ENCODE measurements around the gene LRRC56. TPM values are rescaled to one million over a fixed set of nuclear protein-coding genes. Genes with fewer than 3 reads are reported as not detected.

Gene LRRC56
- total and polyA plus RNA-seq, 2 of the 13 experiments (the other 11 are each of a cell fraction or from before 2014, with no cell fraction given): 0.11 to 0.29 TPM

GRCh38 chr11:538431-539051 lies 1.2 kb downstream of the LRRC56 start (continued):
- 0 out of 2 replicates have a peak, but pooled peaks have one; percentile 33 for TF ChIP-seq CCDC6 (CRISPR knock-in tag; IDR thresholded peaks at IDR 0.05)
- no peak for TF ChIP-seq MAZ (IDR thresholded peaks at IDR 0.05; ENCODE audit: borderline replicate concordance, low read depth, low read length)
- TF ChIP-seq MAZ (CRISPR knock-in tag; IDR thresholded peaks at IDR 0.05; ENCODE audit: low read depth): peak; percentile 40; the same call in 1 of the 2 replicates
- 0 out of 2 replicates have a peak, but pooled peaks have one; percentile 18 for TF ChIP-seq HOXA3 (CRISPR knock-in tag; IDR thresholded peaks at IDR 0.05)
- TF ChIP-seq ZNF674 (CRISPR knock-in tag; IDR thresholded peaks at IDR 0.05; ENCODE audit: low read depth): no peak
- TF ChIP-seq ZNF33B (CRISPR knock-in tag; IDR thresholded peaks at IDR 0.05): peak; percentile 51; the same call in 1 of the 2 replicates
- 0 out of 2 replicates have a peak, but pooled peaks have one; percentile 71 for TF ChIP-seq ZNF616 (CRISPR knock-in tag; IDR thresholded peaks at IDR 0.05; ENCODE audit: low read depth)
- TF ChIP-seq HOXA9 (CRISPR knock-in tag; IDR thresholded peaks at IDR 0.05; ENCODE audit: borderline replicate concordance): 0 out of 2 replicates have a peak, but pooled peaks have one; percentile 31
- TF ChIP-seq AKAP8 (CRISPR knock-in tag; IDR thresholded peaks at IDR 0.05): 0 out of 2 replicates have a peak, but pooled peaks have one; percentile 36
- peak; percentile 17; the same call in 1 of the 2 replicates for TF ChIP-seq FOXA3 (CRISPR knock-in tag; IDR thresholded peaks at IDR 0.05)
- TF ChIP-seq DZIP1 (CRISPR knock-in tag; IDR thresholded peaks at IDR 0.05): 0 out of 2 replicates have a peak, but pooled peaks have one; percentile 56
- TF ChIP-seq POGK (CRISPR knock-in tag; conservative IDR thresholded peaks at IDR 0.05): no peak
- TF ChIP-seq ZBTB40 (IDR thresholded peaks at IDR 0.05): no peak
- TF ChIP-seq ZBTB40 (CRISPR knock-in tag; IDR thresholded peaks at IDR 0.05): peak; percentile 78; the same call in 1 of the 2 replicates
- peak; percentile 48; the same call in 1 of the 2 replicates for TF ChIP-seq ZNF547 (CRISPR knock-in tag; IDR thresholded peaks at IDR 0.05)
- TF ChIP-seq RARA (CRISPR knock-in tag; IDR thresholded peaks at IDR 0.05): 0 out of 2 replicates have a peak, but pooled peaks have one; percentile 14
